LNCAP (cell line): ENCODE data around the gene LSR.

Experiments
- TF ChIP-seq, protein P1 (sequence below): fragments of 450-650 bp; IDR thresholded peaks from 2 replicates; pipeline ENCODE4 v1.5.1; 2017; ENCODE audit warnings: mild to moderate bottlenecking

The LSR gene

DNA sequence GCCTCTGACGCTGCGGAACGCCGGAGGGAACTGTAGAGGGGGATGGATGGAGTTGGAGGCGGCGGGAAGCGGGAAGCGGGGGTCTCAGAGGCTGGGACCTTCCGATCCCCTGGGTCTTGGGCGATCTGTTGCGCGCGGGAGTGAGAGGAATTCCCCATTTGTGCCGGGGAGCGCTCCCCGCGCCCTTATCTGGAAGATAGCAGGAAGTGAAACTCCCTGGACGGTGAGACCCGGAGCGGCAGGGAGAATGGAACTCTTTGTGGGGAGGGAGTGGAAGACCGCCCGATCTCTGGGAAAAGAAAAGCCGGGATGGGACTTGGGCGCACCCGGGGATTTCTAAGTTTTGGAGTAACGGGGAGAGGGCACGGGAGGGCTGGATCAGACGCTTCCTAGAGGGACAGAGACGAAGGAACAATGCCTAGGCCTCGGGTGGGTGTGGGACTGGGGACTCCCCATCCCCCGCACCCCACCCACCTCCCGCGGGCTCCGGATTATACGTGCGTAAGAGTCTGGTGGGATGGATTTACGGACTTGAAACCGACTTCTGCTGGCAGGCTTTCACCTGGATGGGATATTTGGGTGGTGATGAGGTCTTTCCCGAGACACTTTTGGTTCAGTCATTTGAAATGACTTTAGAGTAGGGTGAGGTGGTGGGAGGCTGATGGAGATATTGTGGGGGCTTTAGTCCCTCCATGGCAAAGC, 495 bp downstream of the LSR start:
- TF ChIP-seq, protein P1, sequence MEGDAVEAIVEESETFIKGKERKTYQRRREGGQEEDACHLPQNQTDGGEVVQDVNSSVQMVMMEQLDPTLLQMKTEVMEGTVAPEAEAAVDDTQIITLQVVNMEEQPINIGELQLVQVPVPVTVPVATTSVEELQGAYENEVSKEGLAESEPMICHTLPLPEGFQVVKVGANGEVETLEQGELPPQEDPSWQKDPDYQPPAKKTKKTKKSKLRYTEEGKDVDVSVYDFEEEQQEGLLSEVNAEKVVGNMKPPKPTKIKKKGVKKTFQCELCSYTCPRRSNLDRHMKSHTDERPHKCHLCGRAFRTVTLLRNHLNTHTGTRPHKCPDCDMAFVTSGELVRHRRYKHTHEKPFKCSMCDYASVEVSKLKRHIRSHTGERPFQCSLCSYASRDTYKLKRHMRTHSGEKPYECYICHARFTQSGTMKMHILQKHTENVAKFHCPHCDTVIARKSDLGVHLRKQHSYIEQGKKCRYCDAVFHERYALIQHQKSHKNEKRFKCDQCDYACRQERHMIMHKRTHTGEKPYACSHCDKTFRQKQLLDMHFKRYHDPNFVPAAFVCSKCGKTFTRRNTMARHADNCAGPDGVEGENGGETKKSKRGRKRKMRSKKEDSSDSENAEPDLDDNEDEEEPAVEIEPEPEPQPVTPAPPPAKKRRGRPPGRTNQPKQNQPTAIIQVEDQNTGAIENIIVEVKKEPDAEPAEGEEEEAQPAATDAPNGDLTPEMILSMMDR, result no peak

DNA sequence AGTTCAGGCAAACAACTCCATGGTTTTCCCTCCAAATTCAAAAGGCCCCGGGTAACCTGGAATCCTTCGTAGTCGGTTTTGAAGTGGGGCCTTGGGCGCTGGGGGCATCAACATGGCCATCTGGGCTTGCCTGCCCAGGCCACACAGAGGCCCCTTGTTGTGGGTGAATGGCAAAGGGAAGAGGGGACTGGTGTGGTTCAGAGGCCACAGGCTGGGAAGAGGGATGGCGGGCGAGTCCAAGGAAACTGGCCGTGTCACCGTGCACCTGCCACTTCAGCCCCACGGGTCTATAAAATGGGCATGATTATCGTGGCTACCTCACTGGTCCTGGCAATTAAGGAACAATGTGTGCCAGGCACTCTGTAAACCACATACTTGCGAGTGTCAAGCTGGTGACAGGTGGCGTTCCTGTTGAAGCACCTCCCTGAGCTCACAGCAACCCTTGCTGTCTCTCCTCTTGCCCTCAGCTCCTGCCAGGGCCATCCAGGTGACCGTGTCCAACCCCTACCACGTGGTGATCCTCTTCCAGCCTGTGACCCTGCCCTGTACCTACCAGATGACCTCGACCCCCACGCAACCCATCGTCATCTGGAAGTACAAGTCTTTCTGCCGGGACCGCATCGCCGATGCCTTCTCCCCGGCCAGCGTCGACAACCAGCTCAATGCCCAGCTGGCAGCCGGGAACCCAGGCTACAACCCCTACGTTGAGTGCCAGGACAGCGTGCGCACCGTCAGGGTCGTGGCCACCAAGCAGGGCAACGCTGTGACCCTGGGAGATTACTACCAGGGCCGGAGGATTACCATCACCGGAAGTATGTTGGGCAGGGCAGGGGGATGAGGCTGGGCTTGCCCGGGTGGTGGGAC, 1.3 kb downstream of the LSR start:
- TF ChIP-seq, protein P1, result no peak

DNA sequence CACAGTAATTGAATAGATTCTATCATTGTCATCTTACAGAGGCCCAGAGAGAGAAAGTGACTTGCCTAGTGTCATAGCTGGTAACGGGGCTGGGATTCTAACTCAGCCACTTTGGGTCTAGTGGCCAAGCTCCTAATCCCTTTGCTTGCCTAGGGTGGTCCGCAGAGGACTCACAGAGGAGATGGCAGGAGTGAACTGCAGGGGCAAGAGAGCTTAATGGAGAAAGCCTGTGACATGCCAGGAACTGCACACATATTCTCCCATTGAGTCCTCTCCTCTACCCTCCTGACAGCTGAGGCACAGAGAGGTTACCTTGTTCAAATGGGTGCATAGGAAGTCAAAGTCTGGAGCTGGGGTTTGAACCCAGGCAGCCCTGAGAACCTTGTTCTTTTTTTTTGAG, 2.7 kb downstream of the LSR start:
- TF ChIP-seq, protein P1, result no peak

DNA sequence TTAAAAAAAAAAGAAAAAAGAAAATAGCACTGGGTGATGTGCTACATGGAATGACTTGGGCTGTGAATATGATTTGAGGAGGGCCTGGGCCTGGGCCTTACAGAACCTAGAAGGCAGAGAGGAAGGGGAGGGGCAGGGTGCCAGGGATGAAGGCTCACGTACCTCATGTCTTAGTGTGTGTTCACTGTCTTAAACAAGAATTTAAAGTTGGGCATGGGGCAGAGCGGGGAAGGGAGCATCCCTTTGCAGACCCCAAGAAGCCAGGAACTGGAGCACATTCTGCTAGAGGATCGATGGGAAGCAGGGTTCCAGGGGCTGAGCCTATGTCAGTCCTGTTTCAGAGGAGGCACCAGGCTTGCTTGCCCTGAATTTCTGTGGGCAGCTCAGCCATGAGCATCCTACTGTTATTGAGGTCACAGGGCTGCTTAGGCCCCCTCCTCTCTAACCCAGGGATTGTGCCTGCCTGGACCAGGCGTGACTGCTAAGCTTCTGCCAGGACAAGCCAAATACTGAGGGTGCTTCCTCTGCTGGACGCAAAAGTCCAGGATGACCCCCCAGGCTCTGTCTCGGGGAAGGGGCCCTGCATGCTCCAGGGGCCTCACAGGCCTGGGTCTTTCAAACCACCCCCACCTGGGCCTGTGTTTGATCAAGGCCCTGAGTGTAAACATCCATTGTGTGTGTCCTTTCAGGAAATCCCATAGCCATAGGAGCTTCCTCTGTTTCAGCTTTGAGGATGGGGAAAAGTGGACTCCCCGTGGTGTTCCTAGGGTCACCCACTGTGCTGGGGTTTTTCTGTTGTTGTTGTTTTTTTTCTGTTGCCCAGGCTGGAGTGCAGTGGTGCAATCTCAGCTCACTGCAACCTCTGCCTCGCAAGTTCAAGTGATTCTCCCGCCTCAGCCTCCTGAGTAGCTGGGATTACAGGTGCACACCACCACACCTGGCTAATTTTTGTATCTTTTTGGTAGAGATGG, 4.8 kb downstream of the LSR start:
- TF ChIP-seq, protein P1, result no peak

DNA sequence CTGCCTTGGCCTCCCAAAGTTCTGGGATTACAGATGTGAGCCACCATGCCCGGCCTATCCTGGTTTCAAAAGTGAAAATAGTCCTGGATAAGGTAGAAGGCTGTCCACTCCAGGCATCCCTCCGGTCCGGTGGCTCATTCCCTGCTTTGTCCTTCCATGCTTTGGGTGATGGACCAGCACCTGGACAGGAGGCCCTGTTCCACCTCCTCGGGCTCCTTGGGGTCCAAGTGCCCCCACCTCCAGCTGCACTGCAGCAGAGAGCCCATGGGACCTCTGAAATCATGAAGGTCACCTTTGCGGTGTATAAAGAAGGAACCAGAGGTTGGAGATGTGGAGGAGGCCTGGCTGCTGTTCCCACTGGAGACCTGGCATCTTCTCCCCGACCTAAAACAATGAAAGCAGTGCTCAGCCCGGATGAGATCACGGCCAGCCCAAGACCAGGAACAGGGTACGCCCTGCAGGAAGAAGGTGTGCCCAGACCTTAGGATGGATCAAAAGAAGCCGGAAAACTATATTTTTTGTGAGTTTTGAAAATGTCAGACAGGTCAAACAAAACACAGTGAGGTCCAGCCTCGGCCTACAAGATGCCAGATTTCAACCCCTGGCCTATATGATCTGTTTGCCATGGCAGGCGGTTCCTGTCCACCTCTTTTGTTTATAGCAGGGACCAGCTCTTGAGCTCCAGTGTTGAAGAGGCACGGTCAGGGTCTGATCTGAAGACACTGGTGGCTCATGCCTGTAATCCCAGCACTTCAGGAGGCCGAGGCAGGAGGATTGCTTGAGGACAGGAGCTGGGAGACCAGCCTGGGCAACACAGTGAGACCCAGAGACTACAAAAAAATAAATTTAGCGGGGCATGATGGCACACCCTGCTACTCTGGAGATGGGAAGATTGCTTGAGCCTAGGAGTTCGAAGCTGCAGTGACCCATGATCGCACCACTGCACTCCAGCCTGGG, 5.8 kb downstream of the LSR start:
- TF ChIP-seq, protein P1, result no peak

DNA sequence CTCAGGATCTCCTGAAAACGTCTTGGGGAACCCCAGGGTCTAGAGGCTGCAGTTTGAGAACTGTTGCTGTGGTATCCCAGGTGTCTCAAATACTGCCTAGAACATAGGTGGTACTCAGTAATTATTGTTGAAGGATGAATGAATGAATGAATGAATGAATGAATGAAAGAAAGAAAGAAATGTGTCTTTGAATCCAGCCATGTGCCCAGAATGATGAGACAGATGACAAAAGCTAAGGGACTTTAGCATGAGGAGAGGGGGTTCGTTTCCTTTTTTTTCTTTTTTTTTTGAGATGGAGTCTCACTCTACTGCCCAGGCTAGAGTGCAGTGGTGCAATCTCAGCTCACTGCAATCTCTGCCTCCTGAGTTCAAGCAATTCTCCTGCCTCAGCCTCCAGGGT, 7.8 kb downstream of the LSR start:
- TF ChIP-seq, protein P1, result no peak
